Coronary artery (tissue), 2 donors: ENCODE data around the gene EFCAB8.

ENCODE experiments used
- DNase-seq: peaks from one replicate; pipeline ENCODE4 v3.0.0-alpha.2; 2017; ENCODE audit warnings: low spot score
- H3K27ac ChIP-seq, 2 donors: fragments of 200-600 bp; sonication (generic); one replicate each; pipeline ENCODE4 v1.5.1; 2016 to 2019
- H3K4me3 ChIP-seq: fragments of 200-600 bp; sonication (generic); 2 replicates; pipeline ENCODE4 v1.5.1; 2016; ENCODE audit warnings: mild to moderate bottlenecking, moderate library complexity
- TF ChIP-seq, protein P1 (sequence below): fragments of 200-600 bp; sonication (generic); IDR thresholded peaks from one replicate; pipeline ENCODE4 v1.5.1; 2019; ENCODE audit warnings: antibody characterized with exemption

EFCAB8 gene

DNA sequence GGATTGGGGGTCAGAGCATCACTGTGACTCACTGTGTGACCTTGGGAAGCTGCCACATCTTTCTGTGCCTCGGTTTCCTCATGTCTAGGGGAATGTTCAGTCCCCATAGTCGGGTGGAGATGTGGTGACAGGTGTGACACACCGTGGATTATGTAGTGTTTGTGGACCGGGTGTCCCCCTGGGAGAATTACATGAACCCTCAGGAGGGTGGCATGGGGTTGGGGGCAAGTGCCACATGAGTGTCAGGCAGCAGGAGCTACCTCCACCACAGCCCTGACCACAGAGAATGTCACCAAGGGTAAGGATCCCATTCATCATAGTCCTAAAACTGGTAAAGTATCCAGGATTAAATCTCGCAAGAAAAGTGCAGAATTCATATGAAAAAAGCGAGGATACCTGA, 122.3 kb downstream of the EFCAB8 start:
- H3K27ac ChIP-seq: peak overlapping the region in 1 of 2 donors; percentile 32
- H3K4me3 ChIP-seq: no peak overlapping the region
- TF ChIP-seq, protein P1, sequence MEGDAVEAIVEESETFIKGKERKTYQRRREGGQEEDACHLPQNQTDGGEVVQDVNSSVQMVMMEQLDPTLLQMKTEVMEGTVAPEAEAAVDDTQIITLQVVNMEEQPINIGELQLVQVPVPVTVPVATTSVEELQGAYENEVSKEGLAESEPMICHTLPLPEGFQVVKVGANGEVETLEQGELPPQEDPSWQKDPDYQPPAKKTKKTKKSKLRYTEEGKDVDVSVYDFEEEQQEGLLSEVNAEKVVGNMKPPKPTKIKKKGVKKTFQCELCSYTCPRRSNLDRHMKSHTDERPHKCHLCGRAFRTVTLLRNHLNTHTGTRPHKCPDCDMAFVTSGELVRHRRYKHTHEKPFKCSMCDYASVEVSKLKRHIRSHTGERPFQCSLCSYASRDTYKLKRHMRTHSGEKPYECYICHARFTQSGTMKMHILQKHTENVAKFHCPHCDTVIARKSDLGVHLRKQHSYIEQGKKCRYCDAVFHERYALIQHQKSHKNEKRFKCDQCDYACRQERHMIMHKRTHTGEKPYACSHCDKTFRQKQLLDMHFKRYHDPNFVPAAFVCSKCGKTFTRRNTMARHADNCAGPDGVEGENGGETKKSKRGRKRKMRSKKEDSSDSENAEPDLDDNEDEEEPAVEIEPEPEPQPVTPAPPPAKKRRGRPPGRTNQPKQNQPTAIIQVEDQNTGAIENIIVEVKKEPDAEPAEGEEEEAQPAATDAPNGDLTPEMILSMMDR: no peak
- no peak for DNase-seq

DNA sequence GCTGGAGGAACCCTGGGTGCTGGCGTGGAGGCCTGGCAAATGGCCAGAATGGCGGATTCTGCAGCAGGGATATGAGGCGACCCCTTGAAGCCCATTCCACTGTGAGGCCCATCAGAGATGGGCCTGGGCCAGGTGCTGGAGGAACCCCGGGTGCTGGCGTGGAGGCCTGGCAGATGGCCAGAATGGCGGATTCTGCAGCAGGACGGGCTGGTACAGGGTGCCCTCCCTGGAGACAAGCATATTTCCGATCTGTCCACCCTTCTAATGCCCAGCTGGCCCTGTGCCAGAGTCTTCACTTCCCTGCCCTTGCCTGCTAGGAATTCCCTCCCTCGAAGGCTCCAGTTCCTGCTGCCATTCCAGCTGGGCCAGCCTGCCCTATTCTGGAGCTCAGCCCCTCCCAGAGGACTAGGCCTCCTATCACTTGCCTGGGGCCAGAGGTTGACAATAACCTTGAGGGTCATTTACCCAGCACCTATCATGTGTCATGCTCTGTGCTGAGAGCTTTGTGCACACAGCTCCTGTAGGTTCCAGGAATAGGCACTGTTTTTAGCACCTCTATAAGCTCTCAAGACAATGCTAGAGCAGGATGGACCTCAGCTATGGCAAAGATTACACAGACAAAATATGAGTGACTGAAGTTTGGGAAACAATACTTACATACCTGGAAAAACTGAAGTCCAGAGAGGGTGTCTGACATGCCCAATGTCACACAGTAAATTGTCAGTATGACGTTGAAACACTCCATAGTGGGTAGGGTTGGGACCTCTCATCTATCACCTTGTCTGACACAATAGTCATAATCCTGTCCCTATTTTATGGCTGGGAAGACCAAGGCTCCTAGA, 124.1 kb downstream of the EFCAB8 start:
- H3K4me3 ChIP-seq: no peak overlapping the region
- TF ChIP-seq, protein P1: no peak
- DNase-seq: no peak
- H3K27ac ChIP-seq: no peak overlapping the region

DNA sequence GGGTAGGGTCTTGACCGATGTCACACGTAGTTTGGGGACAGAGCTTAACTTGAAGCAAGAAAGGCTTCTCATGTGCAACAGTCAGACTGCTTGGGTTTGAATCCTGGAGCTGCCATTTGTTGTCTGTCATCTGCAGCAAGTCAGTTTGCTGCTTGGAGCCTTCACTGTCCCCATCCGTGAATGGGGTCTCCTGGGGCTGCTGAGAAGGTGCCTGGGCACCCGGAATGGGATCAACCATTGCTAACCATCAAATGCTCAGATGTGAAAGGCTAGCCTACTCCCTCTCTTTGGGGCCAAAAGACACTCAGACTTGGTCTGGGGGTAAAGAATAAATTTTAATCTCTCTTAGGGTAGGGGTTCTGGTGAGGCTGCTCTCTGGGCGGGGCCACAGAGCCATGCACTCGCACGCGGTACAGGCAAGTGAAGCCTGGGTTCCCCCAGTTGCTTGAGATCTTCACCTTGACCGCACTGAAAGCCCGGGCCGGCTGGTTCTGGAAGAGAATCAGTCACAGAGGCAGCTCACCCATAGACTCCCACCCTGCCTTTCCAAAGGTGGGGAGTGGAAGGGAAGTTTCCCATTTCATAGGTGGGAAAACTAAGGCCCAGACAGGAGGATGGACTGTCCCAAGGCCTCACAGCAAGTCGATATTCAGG, 124.9 kb downstream of the EFCAB8 start:
- Histone ChIP-seq H3K4me3 (no peak overlapping the region), H3K27ac (no peak overlapping the region)
- TF ChIP-seq, protein P1: no peak
- no peak for DNase-seq

DNA sequence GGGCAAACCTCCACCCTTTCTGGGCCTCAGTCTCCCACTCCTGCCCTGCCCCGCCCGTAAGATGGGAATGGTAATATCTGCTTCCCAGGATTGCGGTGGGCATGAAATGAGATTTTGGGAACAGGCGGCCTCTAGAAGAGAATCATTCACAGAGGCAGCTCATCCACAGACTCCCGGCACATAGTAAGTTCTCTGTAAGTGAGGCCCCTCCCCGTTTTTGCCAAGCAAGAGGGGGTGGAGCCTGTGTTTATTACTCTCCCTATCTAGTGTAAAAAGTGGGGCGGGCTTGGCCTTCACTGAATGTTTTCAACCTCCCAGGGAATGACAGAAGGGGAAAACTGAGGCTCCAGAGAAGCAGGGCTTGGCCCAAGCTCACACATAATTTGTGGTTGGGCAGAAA, 125.5 kb downstream of the EFCAB8 start:
- Histone ChIP-seq H3K4me3 (no peak overlapping the region), H3K27ac (no peak overlapping the region)
- TF ChIP-seq, protein P1: no peak
- DNase-seq: no peak

DNA sequence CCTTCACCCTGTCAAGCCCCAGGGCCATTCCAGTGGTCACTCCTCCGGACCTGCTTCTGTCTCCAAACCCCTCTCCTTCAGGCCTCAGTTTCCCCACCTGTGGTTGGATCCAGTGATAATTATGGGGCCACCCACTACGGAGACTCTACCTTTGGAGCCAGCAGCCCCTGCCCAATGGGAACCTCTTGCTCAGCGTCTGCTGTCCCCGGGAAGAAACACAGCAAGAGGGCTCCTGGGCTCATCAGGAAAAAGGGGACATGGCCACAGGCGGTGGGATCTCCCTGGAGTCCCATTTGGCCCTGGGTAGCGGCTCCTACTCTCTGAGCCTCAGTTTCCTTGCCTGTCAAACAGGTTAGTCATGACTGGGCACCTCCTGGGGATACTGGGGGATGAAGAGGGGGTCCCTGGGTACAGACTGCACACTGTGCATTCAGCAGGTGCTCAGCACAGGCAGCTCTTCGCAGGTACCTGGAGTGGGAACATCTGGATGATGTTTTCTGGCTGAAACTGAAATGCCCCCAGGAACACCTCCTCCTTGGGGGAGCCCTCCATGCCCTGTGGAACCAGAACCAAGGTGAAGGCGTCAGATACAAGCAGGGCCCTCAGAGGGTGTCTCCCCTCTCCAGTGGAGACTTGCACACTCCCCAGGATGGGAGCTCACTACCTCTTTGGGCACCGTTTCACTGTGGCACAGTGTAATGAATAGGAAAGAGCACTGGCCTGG, 126.1 kb downstream of the EFCAB8 start:
- no peak overlapping the region for H3K4me3 ChIP-seq
- DNase-seq: no peak
- no peak overlapping the region for H3K27ac ChIP-seq
- TF ChIP-seq, protein P1: no peak

DNA sequence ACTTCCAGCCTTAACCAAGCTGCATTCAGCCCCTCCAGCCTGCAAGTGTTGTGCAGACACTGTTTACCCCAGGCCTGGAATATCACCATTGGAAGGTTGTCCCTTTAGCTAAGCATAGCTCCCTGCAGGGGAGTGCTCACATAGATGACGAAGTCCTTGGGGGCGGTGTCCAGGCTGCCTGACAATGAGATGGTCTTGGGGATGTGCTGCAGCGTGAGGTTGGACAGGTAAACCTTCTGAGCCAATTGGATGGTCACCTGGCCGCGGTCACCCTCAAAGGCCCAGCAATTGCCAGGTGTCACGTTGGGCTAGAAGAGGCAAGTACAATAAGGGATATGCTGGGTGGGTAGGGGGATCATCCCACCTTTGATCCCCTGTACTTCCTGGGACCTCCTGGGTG, 126.9 kb downstream of the EFCAB8 start:
- TF ChIP-seq, protein P1: no peak
- no peak for DNase-seq
- Histone ChIP-seq H3K27ac (no peak overlapping the region), H3K4me3 (no peak overlapping the region)
